HEK293 (cell line): ENCODE data around the gene TMPRSS7.

ENCODE experiments used
- BCL11A ChIP-seq: fragments of 450-650 bp; formaldehyde crosslinking; IDR thresholded peaks from 2 replicates; pipeline ENCODE4 v1.5.1; 2016; ENCODE audit warnings: low read depth, missing biosample characterization, missing genetic modification characterization
- BCL11B ChIP-seq: fragments of 450-650 bp; formaldehyde crosslinking; IDR thresholded peaks from 2 replicates; pipeline ENCODE4 v1.5.1; 2016; ENCODE audit warnings: low read depth, missing biosample characterization, missing genetic modification characterization
- GFI1B ChIP-seq: fragments of 450-650 bp; formaldehyde crosslinking; IDR thresholded peaks from 2 replicates; pipeline ENCODE4 v1.5.1; 2016; ENCODE audit warnings: missing biosample characterization, missing genetic modification characterization
- HIC1 ChIP-seq: fragments of 450-650 bp; formaldehyde crosslinking; IDR thresholded peaks from 2 replicates; pipeline ENCODE4 v1.5.1; 2016; ENCODE audit warnings: missing biosample characterization, missing genetic modification characterization
- HOXC10 ChIP-seq: sonication (generic); formaldehyde crosslinking; IDR thresholded peaks from 2 replicates; pipeline ENCODE4 v1.8.1; 2023; ENCODE audit warnings: mild to moderate bottlenecking, missing genetic modification reagents
- IKZF3 ChIP-seq: fragments of 450-650 bp; IDR thresholded peaks from 2 replicates; pipeline ENCODE4 v1.5.0; 2018; ENCODE audit warnings: missing biosample characterization, mild to moderate bottlenecking, missing genetic modification characterization, moderate library complexity
- KLF1 ChIP-seq: fragments of 450-650 bp; formaldehyde crosslinking; IDR thresholded peaks from 2 replicates; pipeline ENCODE4 v1.5.1; 2016; ENCODE audit warnings: missing biosample characterization, missing genetic modification characterization
- OSR2 ChIP-seq: fragments of 450-650 bp; formaldehyde crosslinking; IDR thresholded peaks from 2 replicates; pipeline ENCODE4 v1.5.1; 2016; ENCODE audit warnings: missing biosample characterization, missing genetic modification characterization
- OVOL3 ChIP-seq: fragments of 450-650 bp; formaldehyde crosslinking; IDR thresholded peaks from 2 replicates; pipeline ENCODE4 v1.5.1; 2016; ENCODE audit warnings: missing biosample characterization, missing genetic modification characterization
- PRDM6 ChIP-seq: fragments of 450-650 bp; formaldehyde crosslinking; IDR thresholded peaks from 2 replicates; pipeline ENCODE4 v1.5.1; 2017; ENCODE audit warnings: missing biosample characterization, missing genetic modification characterization
- TSHZ1 ChIP-seq: fragments of 450-650 bp; formaldehyde crosslinking; IDR thresholded peaks from 2 replicates; pipeline ENCODE4 v1.5.1; 2016; ENCODE audit warnings: missing biosample characterization, missing genetic modification characterization, borderline replicate concordance
- ZBTB48 ChIP-seq: fragments of 450-650 bp; formaldehyde crosslinking; IDR thresholded peaks from 2 replicates; pipeline ENCODE4 v1.5.1; 2016; ENCODE audit warnings: missing biosample characterization, missing genetic modification characterization
- ZBTB7A ChIP-seq: fragments of 450-650 bp; formaldehyde crosslinking; IDR thresholded peaks from 2 replicates; pipeline ENCODE4 v1.5.1; 2016; ENCODE audit warnings: low read depth, missing biosample characterization, missing genetic modification characterization
- ZBTB8A ChIP-seq: fragments of 450-650 bp; formaldehyde crosslinking; IDR thresholded peaks from 2 replicates; pipeline ENCODE4 v1.5.1; 2016; ENCODE audit warnings: missing biosample characterization, missing genetic modification characterization
- ZNF10 ChIP-seq: fragments of 450-650 bp; formaldehyde crosslinking; IDR thresholded peaks from 2 replicates; pipeline ENCODE4 v1.5.1; 2017; ENCODE audit warnings: missing biosample characterization, missing genetic modification characterization
- ZNF132 ChIP-seq: fragments of 450-650 bp; formaldehyde crosslinking; IDR thresholded peaks from 2 replicates; pipeline ENCODE4 v1.5.1; 2017; ENCODE audit warnings: missing biosample characterization, missing genetic modification characterization, borderline replicate concordance
- ZNF19 ChIP-seq: fragments of 450-650 bp; formaldehyde crosslinking; IDR thresholded peaks from 2 replicates; pipeline ENCODE4; 2016; ENCODE audit warnings: missing biosample characterization, missing genetic modification characterization, low read depth
- ZNF302 ChIP-seq: fragments of 450-650 bp; formaldehyde crosslinking; IDR thresholded peaks from 2 replicates; pipeline ENCODE4 v1.5.1; 2016; ENCODE audit warnings: missing biosample characterization, missing genetic modification characterization, low read depth
- ZNF366 ChIP-seq: fragments of 450-650 bp; formaldehyde crosslinking; conservative IDR thresholded peaks from 2 replicates; pipeline ENCODE4 v1.5.1; 2016; ENCODE audit warnings: missing biosample characterization, missing genetic modification characterization
- ZNF513 ChIP-seq: fragments of 450-650 bp; IDR thresholded peaks from 2 replicates; pipeline ENCODE4 v1.5.1; 2018; ENCODE audit warnings: missing biosample characterization, missing genetic modification characterization
- ZNF561 ChIP-seq: fragments of 450-650 bp; IDR thresholded peaks from 2 replicates; pipeline ENCODE4 v1.5.1; 2018; ENCODE audit warnings: missing biosample characterization, missing genetic modification characterization, borderline replicate concordance
- ZNF623 ChIP-seq: fragments of 450-650 bp; formaldehyde crosslinking; IDR thresholded peaks from 2 replicates; pipeline ENCODE4 v1.5.1; 2016; ENCODE audit warnings: missing biosample characterization, missing genetic modification characterization
- ZNF629 ChIP-seq: fragments of 450-650 bp; formaldehyde crosslinking; IDR thresholded peaks from 2 replicates; pipeline ENCODE4 v1.5.1; 2017; ENCODE audit warnings: missing biosample characterization, missing genetic modification characterization
- ZNF768 ChIP-seq: fragments of 450-650 bp; formaldehyde crosslinking; IDR thresholded peaks from 2 replicates; pipeline ENCODE4 v1.5.1; 2018; ENCODE audit warnings: missing biosample characterization, mild to moderate bottlenecking, missing genetic modification characterization
- ZNF792 ChIP-seq: fragments of 450-650 bp; formaldehyde crosslinking; IDR thresholded peaks from 2 replicates; pipeline ENCODE4 v1.5.1; 2016; ENCODE audit warnings: missing biosample characterization, missing genetic modification characterization
- ZSCAN30 ChIP-seq: fragments of 450-650 bp; IDR thresholded peaks from 2 replicates; pipeline ENCODE4 v1.5.1; 2018; ENCODE audit warnings: missing biosample characterization, mild to moderate bottlenecking, missing genetic modification characterization, moderate library complexity
- ZSCAN4 ChIP-seq: fragments of 450-650 bp; formaldehyde crosslinking; IDR thresholded peaks from 2 replicates; pipeline ENCODE4 v1.5.1; 2017; ENCODE audit warnings: missing biosample characterization, missing genetic modification characterization

TMPRSS7 gene

GRCh38 chr3:112088944-112089343 lies 54.4 kb downstream of the TMPRSS7 start (continued):
- TF ChIP-seq ZSCAN30 (tag by site-specific recombination) (0 out of 2 replicates have a peak, but pooled peaks have one; percentile 33), ZNF132 (no peak), HOXC10 (CRISPR knock-in tag) (no peak), ZNF19 (tag by site-specific recombination) (no peak), HIC1 (tag by site-specific recombination) (no peak), ZSCAN4 (tag by site-specific recombination) (no peak), PRDM6 (tag by site-specific recombination) (peak; percentile 20; the same call in 1 of the 2 replicates), BCL11B (tag by site-specific recombination) (no peak), GFI1B (tag by site-specific recombination) (no peak), TSHZ1 (tag by site-specific recombination) (no peak), IKZF3 (peak; percentile 42; the same call in 1 of the 2 replicates), KLF1 (tag by site-specific recombination) (no peak), ZNF623 (tag by site-specific recombination) (no peak), ZBTB48 (tag by site-specific recombination) (no peak), ZNF10 (tag by site-specific recombination) (peak; percentile 61; the same call in 1 of the 2 replicates), ZNF629 (tag by site-specific recombination) (0 out of 2 replicates have a peak, but pooled peaks have one; percentile 26), BCL11A (tag by site-specific recombination) (no peak), ZNF561 (tag by site-specific recombination) (no peak), ZBTB8A (tag by site-specific recombination) (no peak), ZNF768 (tag by site-specific recombination) (no peak), ZNF366 (tag by site-specific recombination) (0 out of 2 replicates have a peak, but pooled peaks have one; percentile 41), ZNF792 (tag by site-specific recombination) (no peak), OSR2 (tag by site-specific recombination) (peak; percentile 73; the same call in 1 of the 2 replicates), ZNF302 (tag by site-specific recombination) (no peak), ZBTB7A (tag by site-specific recombination) (no peak), ZNF513 (tag by site-specific recombination) (no peak), OVOL3 (peak; percentile 40; the same call in 1 of the 2 replicates)
